Activated naive CD4-positive, alpha-beta T cell (primary cell): Measurements from ENCODE around the gene TRIM23.
"Not testable (repeated sequence)": the region's sequence is repeated elsewhere in the genome, so short reads cannot be mapped to it uniquely, and the experiment has no call there.

ENCODE experiments used
- DNase-seq, 4 experiments: peaks; one replicate each; lab custom pipeline; 2025; lab: John Stamatoyannopoulos, UW

Gene TRIM23

GRCh38 chr5:65624025-65624570 is at the start of gene TRIM23:
TSS of gene TRIM23 (minus strand) at chr5:65624333. CDS start at chr5:65624274, 59 bp downstream.
- peak; percentile 70 to 87 (median 78) for DNase-seq

GRCh38 chr5:65672796-65673195 is 48.7 kb upstream of the TRIM23 start:
- no peak for DNase-seq

GRCh38 chr5:65668696-65669095 is 44.6 kb upstream of the TRIM23 start:
- no peak for DNase-seq

- DNase-seq, result no peak
These were observed 39.8 kb upstream of the TRIM23 start for GRCh38 chr5:65663804-65664521.

DNA sequence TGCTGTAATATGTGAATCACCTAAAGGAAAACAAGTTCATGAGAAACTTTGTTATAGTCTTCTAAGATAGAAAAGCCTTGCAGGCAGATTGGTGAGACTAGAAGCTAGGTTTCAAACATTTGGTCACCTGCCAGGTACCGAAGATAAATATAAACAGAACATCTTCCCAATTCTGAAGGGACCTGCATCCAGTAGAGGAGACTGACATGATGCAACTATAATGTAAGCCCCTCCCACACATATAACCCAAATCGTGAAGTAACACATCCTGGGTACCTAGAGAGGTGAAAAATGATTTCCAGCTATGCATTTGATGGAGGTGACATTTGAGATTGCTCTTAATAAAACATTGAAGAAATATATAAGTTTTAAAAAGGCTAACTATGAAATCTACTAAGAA is 30.6 kb upstream of the TRIM23 start:
- DNase-seq, result no peak

- no peak for DNase-seq
These were observed 27.0 kb upstream of the TRIM23 start for GRCh38 chr5:65651144-65651543.

DNA sequence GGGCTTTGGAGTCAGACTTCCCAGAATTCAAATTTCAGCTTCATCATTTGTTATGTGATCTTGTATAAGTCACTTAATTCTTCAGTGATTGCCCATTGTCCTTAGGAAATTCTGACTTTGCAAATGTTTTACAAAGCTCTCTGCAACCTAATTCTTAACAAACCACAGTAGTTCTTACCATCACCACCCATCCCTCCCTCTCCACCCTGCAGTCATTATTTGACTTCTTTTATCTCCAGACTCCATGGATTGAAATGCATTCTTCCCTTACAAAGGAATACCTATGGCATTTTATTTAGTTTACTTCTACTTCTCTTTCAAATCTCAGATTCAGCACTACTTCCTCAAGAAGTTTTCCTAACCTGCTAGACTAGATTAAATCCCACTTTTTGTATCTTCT is 23.8 kb upstream of the TRIM23 start:
- no peak for DNase-seq

- no peak for DNase-seq
These were observed 22.8 kb upstream of the TRIM23 start for GRCh38 chr5:65646938-65647337.

DNA sequence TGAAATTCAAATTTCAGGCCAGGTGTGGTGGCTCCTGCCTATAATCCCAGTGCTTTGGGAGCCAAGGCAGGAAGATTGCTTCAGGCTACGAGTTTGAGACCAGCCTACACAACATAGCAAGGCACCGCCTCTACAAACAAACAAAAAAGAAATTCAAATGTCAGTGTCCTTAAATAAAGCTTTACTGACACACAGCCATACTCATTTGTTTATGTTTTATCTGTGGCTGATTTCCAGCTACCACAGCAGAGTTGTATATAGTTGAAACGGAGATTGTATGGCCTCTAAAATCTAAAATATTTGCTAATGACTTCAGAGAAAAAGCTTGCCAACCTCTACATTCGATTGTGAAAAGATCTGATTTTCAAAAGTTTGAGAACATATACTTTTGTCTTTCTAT is 16.1 kb upstream of the TRIM23 start:
- no peak for DNase-seq

GRCh38 chr5:65630981-65631380 is 6.8 kb upstream of the TRIM23 start:
- DNase-seq, result no peak

DNA sequence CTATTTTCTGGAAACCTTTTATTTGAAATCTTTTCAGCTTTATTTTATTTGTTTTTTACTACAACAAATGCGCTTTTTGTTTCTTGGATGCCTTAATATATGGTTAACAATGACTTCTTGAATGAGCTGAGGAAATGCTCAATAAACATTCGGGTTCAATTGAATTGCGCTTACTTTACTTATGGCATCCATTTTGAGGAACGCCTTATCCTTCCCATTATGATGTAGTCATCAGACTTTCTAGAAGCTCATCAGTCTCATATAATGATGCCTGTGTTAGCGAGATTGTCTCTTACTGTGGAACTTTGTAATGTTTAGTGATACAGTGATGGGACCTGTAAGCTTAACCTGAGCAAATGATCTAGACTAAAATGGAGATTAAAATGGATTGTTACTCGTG is 1.6 kb upstream of the TRIM23 start:
- no peak for DNase-seq

GRCh38 chr5:65624571-65625555 is 730 bp upstream of the TRIM23 start, which contains the start of the genes SHLD3 and TRAPPC13:
TSS of gene SHLD3 (plus strand) at chr5:65625027. CDS start at chr5:65629588, 4,561 bp downstream.
TSS of gene TRAPPC13 (plus strand) at chr5:65625027. CDS start at chr5:65625061, 34 bp downstream.
- peak; percentile 42 to 83 (median 68) for DNase-seq

DNA sequence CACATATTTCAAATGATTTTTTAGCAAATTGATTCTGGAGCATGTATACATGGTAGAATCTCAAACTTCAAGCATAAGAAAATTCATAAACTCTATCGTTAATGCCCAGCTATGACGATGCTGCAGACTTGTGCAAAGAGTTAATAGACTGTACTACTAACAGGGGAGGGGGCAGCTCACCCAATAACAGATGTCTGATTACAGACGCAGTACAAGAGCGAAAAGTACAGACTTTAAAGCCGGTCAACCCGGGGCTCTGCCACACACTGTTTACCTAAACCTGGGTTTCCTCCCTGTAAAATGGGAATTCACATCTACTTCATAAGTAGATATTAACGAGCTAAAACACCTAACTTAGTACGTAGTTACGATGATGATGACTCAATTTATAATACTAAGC is 651 bp downstream of the TRIM23 start:
- no peak for DNase-seq

- DNase-seq, result not testable (repeated sequence)
These were observed 2.2 kb downstream of the TRIM23 start for GRCh38 chr5:65621961-65622360.

GRCh38 chr5:65620021-65620420 is 4.1 kb downstream of the TRIM23 start:
- DNase-seq, result no peak

DNA sequence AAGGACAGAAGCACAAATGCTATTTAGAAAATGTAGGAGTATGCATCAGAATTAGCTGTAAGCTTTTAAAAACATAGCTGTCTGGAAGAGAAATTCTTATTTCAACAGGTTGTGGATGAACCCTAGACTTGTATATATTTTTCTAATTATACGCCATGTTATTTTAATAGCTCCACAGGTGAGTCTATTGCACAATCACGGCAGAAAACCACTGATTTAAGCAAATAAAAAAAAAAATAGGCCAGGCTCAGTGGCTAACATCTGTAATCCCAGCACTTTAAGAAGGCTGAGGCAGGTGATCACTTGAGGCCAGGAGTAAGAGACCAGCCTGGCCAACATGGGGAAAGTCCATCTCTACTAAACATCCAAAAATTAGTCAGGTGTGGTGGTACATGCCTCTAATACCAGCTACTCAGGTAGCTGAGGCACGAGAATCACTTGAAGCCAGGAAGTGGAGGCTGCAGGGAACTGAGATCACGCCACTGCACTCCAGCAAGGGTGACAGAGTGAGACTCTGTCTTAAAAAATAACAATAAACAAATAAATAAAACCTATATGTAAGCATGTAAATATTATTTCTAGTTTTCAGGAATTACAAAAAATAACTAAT is 11.7 kb downstream of the TRIM23 start:
- DNase-seq, result no peak

- DNase-seq, result no peak
These were observed 12.6 kb downstream of the TRIM23 start for GRCh38 chr5:65611524-65611923.

DNA sequence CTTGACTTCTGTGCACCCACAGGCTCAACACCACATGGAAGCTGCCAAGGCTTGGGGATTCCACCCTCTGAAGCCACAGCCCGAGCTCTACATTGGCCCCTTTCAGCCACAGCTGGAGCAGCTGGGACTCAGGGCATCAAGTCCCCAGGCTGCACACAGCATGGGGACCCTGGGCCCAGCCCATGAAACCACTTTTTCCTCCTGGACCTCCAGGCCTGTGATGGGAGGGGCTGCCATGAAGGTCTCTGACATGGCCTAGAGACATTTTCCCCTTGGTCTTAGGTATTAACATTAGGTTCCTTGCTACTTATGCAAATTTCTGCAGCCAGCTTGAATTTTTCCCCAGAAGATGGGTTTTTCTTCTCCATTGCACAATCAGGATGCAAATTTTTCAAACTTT is 22.4 kb downstream of the TRIM23 start:
- not testable (repeated sequence) for DNase-seq

DNA sequence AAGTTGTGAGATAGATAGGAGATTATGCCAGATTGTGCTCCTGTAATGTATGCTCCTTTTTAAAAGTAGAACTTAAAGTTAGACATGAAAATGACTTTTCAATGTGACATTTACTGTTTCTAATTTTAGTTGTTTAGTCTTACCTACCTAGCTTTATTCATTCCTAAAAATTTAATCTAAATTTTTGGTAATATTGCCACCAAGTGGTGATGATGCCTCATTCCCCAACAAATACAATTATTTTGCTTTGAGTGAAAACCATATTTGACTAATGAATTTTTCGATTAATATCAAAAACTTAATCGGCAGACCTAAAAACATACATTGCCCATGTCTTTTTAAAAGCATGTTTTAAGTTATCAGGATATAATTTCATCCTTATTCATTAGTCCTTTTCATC is 35.4 kb downstream of the TRIM23 start:
- DNase-seq, result no peak

DNA sequence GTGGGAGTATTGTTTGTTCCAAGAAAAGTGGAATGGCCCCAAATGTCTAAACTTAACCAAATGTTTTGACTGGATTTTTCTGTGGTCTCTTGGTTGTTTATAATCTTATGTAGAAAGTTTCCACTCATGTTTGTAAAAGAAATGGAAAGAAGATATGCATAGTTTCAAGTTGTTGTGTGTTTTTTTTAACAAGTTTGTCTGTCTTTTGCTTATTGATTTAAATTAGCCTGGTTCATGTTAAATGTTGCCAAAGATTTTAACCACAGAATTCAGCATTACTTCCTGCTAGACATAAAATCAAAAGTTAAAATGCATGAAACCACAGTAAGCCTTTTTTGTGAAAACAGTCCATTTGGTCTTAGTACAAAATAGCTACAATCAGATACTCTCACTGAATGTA is 47.0 kb downstream of the TRIM23 start:
- DNase-seq, result no peak

DNA sequence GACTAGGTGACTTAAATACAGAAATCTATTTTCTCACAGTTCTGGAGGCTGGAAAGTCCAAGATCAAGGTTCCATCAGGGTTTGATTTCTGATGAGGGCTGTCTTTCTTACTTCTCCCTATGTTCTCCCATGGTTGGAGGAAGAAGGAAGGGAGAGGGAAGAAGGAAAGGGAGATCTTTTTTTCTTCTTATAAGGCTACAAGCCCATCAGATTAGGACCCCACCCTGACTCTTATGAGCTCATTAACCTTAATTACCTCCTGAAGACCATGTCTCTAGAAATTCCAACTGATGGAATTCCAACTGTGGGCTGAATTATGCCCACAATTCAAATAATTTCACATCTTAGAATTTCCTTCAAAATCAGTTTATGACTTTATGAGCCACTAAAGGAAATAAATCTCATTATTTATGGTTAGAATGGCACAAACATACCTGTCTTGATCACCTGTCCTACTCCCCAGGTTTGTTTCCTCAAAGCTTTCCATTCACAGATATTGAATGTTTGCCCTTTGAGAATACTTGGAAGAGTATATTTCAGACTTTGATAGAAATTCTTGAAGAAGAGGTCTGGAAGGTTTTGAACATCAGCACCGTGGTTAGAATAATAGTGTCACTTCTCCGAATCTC is 53.4 kb downstream of the TRIM23 start:
- DNase-seq, result no peak

DNA sequence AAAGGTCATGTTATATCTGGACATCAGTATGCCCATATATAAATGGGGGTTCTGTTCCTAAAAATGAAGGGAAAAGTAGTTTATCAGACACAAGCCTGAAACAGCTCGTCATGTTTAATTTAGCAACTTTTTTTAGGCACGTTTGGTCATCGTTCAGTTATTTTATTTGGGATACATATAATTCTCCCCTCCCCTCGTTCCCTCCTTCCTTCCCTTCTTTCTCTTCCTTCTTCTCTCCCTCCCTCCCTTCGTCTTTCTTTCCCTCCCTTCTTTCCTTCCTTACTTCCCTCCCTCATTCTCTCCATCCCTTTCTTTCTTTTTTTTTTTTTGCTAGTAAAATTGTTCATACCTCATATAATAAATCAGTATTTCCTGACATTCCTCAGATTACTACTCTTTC is 57.6 kb downstream of the TRIM23 start:
- no peak for DNase-seq
